ENCODE results near the gene PRR18. TPM values are rescaled to one million over a fixed set of nuclear protein-coding genes. Genes with fewer than 3 reads are reported as not detected.

The PRR18 gene
- total RNA-seq, 2 donors from 2014 or later: not detected

DNA sequence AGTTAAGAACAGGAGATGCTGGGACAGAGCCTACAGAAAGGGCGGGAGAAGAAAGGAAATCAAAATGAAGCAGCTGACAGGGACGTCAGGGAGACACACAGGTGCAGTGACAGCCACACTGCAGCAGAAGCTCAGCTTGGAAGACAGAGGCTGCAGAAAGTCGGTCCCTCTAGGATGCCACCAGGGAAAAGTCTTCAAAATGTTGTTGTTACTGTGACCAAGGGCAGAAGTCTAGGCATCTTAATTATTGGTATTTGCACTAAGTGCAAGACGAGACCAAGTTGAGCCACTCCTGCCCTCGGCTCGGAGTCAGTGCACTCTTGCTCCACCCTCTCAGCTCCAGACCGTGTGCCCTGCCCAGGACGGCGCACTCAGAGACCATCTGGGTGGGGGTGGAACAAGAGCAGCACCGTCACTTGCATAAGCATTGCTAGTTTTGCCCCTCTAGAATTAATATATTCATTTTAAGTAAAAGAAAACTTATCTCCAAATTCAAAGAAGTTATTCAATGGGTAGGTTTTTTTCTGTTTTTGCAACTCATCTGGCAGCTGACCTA lies 2.6 kb downstream of the PRR18 start:
- DNase-seq (ENCODE audit: low spot score): no peak
- no peak overlapping the region for H3K4me3 ChIP-seq
- peaks cover 0 to 18% of the 10 kb centered on the region in 2 donors for H3K4me1 ChIP-seq
- H3K27ac ChIP-seq: no peak overlapping the region
- H3K36me3 ChIP-seq: no peaks in the 10 kb centered on the region
- TF ChIP-seq CTCF (IDR thresholded peaks at IDR 0.05): no peak
- H3K27me3 ChIP-seq: peaks cover 0 to 20% of the 10 kb centered on the region in 2 donors
- H3K9me3 ChIP-seq: no peaks in the 10 kb centered on the region

DNA sequence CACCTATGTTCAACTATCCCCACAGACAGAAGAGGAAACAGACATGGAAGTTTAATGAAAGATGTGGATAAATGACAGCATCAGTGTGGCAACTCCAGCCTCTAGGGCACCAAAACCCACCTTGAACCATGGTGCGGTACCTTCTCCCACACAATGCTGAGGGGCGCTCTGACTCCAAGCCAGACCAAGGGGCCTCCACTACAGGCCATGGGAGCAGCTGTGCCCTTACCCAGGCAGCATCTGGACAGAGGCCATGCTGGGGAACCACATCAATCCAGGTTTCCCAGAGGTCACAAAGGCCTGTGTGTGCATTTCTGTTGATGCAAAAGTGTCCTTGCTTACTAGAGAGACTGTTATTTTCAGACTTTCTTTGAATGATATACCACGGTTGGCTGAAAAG lies 4.1 kb downstream of the PRR18 start:
- Histone ChIP-seq H3K4me3 (no peak overlapping the region), H3K36me3 (no peaks in the 10 kb centered on the region), H3K27ac (no peak overlapping the region), H3K27me3 (peaks cover 0 to 20% of the 10 kb centered on the region in 2 donors), H3K4me1 (peaks cover 0 to 18% of the 10 kb centered on the region in 2 donors), H3K9me3 (peaks cover 0 to 6% of the 10 kb centered on the region in 2 donors)
- no peak for TF ChIP-seq CTCF (IDR thresholded peaks at IDR 0.05)
- no peak for DNase-seq (ENCODE audit: low spot score)

DNA sequence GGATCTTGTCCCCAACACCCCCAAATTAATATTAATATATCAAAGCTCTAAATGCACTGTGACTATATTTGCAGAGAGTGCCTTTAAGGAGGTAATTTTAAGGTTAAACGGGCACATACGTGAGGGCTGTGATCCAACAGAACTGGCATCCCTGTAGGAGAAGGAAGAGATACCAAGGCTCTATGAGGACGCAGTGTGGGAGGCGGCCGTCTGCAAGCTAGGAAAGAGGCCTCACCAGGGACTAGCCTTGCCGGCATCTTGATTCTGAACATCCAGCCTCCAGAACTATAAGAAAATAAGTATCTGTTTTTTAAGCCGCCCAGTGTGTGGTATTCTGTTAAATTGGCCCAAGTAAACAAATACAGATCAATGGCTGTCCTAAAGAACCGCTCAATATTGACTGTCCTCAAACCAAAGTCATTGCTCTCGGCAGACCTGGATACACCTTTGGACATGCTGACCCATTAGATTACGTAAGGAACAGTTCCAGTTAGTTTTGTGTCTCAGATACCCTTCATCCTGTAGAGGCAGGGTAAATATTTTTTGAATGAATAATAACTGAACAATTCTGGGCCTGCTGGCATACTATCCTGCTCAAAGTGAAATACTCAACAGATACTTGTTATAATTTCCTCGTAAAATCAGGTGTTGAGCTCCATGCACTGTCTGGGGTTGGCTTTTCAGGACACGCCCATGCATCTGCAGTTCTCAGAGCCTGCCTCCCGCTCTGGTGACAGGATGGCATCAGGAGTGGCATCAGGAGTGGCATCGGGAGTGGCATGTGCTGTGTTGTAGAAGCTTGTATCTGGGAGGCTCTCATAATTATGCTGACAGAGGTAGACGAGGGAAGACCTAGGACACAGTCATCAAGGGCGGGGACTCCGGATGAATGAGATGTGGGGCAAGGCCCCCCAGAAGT lies 6.3 kb downstream of the PRR18 start:
- no peaks in the 10 kb centered on the region for H3K36me3 ChIP-seq
- no peak for TF ChIP-seq CTCF (IDR thresholded peaks at IDR 0.05)
- peaks cover 0 to under 1% of the 10 kb centered on the region in 2 donors for H3K4me1 ChIP-seq
- peaks cover 0 to 6% of the 10 kb centered on the region in 2 donors for H3K9me3 ChIP-seq
- DNase-seq (ENCODE audit: low spot score): no peak
- H3K27me3 ChIP-seq: peaks cover 0 to 6% of the 10 kb centered on the region in 2 donors
- no peak overlapping the region for H3K27ac ChIP-seq
- no peak overlapping the region for H3K4me3 ChIP-seq

DNA sequence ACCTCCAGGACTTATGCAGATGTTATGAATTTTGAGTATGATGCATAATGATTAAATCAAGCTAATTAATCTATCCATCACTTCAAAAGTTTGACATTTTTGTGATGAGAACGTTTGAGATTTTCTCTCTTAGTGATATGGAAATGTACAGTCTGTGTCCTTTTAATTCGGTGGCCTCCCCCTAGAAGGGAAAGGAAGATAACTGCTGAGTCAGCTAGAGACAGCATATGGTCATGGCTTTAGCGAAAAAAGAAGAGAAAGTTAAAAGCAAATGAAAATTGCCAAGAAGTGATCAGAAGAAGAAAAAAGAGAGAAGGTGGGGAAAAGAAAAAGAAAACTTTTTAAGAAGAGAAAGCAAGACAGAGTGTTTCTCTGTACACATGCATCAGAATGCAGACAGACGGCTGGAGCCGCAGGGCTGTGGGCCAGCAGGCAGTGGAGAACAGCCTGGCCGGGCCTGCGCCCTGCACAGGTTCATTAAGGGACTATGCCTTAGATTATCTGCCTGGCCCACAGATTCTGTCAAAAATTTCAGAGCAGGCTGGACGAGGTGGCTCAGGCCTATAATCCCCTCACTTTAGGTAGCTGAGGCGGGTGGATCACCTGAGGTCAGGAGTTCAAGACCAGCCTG lies 7.7 kb downstream of the PRR18 start:
- no peak for DNase-seq (ENCODE audit: low spot score)
- H3K4me1 ChIP-seq: no peaks in the 10 kb centered on the region
- peaks cover 0 to 6% of the 10 kb centered on the region in 2 donors for H3K9me3 ChIP-seq
- no peaks in the 10 kb centered on the region for H3K36me3 ChIP-seq
- H3K27me3 ChIP-seq: no peaks in the 10 kb centered on the region
- TF ChIP-seq CTCF (IDR thresholded peaks at IDR 0.05): no peak
- H3K27ac ChIP-seq: no peak overlapping the region
- H3K4me3 ChIP-seq: no peak overlapping the region

DNA sequence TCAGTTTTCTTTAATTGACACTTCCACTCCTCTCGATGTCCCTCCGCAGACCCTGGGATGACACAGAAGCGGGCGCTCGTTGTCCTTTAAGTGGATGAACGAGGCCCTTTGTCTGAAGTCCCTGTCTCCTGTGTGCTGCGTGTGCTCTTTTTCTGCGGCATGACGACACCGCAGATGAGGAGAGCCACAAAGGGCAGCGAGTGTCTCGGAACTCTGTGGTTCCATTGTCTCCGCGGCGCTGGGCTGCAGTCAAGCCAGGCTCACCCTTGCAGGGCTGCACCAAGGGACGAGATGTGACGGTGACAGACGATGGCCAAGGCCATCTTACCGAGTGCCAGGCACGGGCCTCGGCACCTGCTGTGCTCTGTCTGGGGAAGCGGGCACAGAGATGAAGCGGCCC lies 10.6 kb downstream of the PRR18 start:
- Histone ChIP-seq H3K27me3 (no peaks in the 10 kb centered on the region), H3K9me3 (peaks cover 0 to 6% of the 10 kb centered on the region in 2 donors), H3K4me3 (no peak overlapping the region), H3K36me3 (no peaks in the 10 kb centered on the region), H3K4me1 (no peaks in the 10 kb centered on the region), H3K27ac (no peak overlapping the region)
- TF ChIP-seq CTCF (IDR thresholded peaks at IDR 0.05): no peak
- no peak for DNase-seq (ENCODE audit: low spot score)

All from right atrium auricular region (tissue), 2 donors.